NCI-H146 (cell line): ENCODE results near the gene RAP1A.
"Not testable (repeated sequence)": the region's sequence is repeated elsewhere in the genome, so short reads cannot be mapped to it uniquely, and the experiment has no call there.

Experiments
- DNase-seq: peaks from one replicate; lab custom pipeline; 2025; lab: John Stamatoyannopoulos, UW

RAP1A gene

GRCh38 chr1:111738133-111738435, 118.5 kb downstream of the RAP1A start:
- no peak for DNase-seq

DNA sequence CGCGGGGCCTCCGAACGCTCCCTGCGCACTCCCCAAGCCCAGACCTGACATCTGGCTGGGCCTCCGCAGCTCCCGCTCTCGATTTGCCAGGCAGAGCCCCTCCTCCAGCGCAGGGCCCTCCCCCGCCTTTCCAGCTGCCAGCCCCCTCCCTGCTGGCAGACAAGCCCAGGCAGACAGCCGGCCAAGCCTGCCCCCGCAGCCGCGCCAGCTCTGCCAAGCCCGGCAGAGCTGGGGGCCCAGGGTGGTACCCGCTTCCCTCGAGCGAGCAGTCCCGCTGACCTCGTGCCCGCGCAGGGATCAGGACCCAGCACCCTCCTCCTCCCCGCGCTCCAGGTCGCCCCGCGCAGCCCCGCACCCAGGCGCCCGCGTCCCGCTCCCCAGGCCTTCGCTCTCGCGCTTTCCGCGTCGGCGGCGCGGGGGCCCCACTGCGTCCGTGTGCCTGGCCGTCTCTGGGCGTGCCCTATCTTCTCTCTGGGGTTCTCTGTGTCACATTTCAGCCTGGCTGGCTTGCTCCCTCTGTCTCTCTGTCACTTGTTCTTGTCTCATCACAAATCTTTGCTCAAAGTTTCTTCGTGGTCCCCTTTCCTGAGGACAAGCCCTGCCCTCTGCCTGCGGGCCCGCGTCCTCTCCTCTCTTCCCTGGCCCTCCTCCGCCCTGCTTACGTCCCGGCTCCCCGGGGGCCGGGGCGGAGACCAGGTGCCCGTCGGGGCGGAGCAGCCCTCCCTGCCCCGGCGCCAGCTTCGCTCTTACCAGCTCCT, 119.0 kb downstream of the RAP1A start:
- DNase-seq = peak; percentile 84

DNA sequence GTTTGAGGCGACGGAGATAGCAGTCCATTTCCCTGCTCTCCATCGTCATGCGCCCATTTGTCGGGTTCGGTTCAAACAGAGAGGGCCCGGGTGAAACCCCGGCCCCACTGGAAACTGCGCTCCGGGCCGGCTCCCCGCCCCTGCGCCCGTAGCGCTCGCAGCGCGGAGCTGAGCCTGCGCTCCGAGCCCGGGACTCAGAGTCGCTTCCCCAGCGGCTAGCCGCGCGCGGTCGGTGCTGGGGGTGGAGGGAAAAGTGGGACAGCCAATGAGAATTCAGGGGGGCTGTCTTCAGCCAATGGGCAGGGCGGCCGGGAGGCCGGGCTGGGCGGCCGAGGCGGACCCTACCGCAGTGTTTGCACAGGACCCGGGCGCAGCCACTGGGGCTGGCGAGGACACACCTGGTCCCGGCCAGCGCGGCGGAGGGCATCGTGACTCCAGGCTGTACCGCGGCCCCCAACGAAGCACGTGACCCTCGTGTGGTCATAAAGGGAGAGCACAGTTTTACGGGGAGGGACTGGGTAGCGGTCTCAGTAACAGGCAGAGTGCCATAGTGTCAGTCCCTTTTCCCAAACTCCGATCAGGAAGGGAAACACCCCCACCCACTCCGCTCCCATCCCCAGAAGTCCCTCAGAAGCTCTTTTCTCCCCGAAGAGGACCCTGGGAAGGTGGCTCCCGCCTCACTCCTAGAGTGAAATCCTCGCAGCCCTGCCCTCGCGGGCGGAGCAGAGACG, 119.8 kb downstream of the RAP1A start, which contains the start of gene INKA2:
INKA2 (minus strand) TSS at position 202 of the 731 bp plus-strand sequence; CDS start at position 49, 153 bp downstream.
- peak; percentile 95 for DNase-seq

DNA sequence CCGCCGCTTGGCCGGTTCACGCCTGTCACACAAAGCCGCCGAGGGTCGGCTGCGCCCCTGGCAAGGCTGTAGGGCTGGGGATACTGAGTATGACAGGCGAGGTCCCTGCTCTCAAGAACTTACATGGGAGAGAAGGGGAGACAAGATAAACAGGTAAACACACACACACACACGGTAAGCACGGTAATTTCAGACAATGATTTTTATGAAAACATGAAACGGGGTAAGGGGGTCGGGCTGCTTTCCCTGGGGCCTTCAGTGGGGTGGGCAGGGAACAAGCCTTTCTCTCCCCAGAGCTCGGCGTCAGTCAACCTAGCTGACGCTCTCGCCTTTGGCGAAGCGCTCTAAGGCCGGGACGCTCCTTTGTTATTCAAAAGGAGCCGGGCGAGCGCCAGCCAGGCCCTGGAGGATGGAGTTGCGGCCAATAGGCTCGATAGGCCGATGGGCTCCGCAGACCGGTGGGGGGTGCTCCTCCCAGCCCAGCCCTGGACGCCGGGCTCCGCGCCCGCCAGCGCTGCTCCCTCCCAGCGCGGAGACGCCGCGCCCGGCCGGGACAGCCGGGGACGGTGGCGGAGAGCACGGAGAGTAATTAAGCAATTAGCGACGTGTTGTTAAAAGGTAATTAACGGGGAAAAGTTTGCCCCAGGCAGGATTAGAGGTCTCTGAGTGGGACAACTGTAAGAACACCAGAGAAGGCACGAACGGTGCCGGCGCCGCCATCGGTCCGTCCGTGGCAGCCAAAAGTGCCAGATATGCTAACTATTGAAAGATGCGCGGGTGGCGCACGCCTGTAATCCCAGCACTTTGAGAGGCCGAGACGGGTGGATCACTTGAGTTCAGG, 120.6 kb downstream of the RAP1A start:
- peak; percentile 87 for DNase-seq

DNA sequence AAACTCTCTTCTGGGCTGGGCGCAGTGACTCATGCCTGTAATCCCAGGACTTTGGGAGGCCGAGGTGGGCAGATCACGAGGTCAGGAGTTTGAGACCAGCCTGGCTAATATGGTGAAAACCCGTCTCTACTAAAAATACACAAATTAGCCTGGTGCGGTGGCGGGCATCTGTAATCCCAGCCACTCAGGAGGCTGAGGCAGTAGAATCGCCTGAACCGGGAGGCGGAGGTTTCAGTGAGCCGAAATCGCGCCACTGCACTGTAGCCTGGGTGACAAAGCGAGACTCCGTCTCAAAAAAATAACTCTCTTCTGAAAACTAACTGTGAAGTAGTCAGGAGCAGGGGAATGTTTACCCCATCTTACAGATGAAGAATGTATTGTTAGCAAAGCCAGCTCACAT, 122.7 kb downstream of the RAP1A start:
- not testable (repeated sequence) for DNase-seq

DNA sequence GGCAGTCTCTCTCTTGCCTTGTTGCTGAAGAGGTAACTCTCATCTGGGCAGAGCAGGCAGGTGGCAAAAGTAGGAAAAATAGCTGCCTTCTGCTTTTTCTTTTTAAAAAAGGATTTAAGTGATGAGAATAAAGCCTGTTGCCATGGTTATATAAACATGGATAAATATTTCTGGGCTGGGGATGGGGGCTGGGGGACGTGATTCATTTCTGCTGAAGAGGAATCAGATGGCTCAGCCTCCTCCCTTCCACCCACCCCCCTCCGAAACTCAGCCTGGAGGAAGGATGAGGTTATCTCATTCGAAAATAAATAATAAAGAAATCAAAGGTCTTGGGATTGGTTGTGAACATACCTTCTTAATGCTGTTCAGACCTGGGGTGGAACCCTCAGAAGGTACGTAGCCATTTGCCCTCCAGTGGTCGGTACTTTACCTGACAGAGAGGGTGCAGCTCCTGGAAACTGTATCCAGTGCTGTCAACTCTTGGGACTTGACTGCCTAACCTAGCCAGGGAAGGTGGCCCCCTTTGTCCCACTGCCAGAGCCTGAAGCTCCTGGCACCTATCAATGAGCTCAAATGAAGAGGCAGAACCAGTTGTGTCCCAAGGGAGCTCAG, 123.5 kb downstream of the RAP1A start:
- no peak for DNase-seq

GRCh38 chr1:111743679-111744101, 124.1 kb downstream of the RAP1A start:
- no peak for DNase-seq

DNA sequence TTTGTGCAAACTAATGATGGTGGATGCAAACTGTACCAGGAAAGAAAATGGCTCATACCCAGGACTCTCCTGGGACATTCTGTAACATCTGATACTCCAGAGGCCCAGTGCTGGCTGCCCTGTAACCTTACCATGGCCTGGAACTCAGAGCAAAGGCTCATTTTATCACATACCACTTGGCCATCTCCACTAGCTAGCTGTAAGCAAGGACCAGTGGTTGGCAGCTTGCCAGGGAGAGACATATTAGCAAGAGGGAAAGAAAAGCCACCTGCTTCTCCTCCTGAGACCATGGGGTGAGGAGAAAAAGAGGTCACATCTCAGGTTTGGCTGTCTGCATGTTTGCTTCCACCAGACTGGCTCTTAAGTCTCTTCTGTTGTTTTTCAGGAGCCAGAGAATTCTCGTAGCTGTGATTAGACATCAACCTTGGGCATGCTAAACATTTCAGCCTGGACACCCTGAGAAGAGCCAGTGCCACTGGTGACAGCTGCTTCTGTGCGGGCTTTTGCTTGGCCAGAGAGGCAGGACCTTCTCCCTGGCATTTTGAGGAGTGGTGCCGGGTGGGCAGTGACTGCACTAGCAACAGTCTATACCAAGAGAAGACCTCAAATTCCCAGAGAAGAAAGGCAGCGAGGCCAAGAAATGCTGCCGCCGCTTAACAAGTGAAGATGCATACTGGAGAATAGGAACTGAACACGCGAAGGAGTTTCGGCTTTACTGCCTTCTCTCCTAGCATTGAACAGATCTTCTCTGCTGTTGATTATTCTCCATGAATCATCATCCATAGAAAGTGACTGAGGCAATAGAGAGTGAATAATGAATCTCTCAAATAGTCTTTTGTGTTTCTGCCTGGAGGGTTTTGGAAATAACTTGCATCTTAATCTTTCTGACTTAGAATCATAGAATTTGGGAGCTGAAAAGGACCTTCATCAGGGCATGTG, 126.4 kb downstream of the RAP1A start:
- peak; percentile 35 for DNase-seq

- no peak for DNase-seq
These were observed 127.0 kb downstream of the RAP1A start for GRCh38 chr1:111746614-111746999.

- DNase-seq = peak; percentile 75
These were observed 127.7 kb downstream of the RAP1A start for GRCh38 chr1:111747282-111747734.

DNA sequence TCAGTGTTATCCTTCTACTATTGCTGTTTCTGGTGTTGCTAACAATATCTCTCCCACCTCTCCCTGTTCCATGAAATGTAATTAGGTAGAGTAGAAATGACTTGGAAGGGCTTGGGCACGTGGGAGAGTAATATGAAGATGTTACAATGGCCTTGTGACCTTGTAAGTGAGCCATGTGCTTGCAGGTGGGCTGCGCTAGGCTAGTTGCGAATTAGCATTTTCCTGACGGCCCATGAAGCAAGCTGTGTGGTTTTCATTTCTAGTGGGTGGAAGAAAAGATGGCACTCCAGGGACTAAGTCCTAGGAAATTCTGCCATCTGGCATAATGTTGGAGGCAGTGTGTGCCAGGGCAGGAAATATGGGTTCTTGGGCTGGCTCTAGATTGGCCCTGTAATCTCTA, 128.4 kb downstream of the RAP1A start:
- no peak for DNase-seq

- DNase-seq = no peak
These were observed 130.0 kb downstream of the RAP1A start for GRCh38 chr1:111749628-111750027.

- DNase-seq = no peak
These were observed 131.3 kb downstream of the RAP1A start for GRCh38 chr1:111750856-111751255.

DNA sequence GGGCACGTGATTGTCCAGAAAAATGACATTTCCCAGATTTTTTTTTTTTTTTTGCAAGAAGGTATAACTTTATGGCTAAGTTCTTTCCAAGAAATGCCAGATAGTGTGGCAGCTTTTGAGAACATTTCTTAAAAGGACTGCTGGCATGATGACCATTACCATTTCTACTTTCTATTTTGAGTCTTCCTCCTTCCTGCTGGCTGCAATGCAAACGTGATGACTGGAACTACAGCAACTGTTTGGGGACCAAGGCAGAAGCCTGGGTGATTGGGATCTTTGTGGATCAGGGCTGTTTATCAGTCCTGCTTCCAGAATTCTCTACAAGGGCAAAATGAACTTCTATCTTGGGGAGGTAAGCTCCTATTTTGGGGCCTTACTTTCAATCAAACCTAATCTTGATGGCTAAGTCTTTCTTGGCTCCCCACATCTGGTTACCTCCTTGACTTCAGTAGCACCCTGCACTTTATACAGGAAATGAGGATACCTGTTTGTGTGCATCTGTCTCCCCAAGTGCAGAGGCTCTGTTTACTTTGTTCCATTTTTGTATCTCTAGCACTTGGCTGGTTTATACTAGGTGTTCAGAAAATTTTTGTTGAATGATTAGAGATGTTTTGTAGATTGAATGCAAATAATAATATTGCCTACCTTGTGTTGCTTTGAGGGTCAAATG, 132.5 kb downstream of the RAP1A start:
- DNase-seq = no peak

- peak; percentile 63 for DNase-seq
These were observed 135.4 kb downstream of the RAP1A start for GRCh38 chr1:111754984-111755330.

DNA sequence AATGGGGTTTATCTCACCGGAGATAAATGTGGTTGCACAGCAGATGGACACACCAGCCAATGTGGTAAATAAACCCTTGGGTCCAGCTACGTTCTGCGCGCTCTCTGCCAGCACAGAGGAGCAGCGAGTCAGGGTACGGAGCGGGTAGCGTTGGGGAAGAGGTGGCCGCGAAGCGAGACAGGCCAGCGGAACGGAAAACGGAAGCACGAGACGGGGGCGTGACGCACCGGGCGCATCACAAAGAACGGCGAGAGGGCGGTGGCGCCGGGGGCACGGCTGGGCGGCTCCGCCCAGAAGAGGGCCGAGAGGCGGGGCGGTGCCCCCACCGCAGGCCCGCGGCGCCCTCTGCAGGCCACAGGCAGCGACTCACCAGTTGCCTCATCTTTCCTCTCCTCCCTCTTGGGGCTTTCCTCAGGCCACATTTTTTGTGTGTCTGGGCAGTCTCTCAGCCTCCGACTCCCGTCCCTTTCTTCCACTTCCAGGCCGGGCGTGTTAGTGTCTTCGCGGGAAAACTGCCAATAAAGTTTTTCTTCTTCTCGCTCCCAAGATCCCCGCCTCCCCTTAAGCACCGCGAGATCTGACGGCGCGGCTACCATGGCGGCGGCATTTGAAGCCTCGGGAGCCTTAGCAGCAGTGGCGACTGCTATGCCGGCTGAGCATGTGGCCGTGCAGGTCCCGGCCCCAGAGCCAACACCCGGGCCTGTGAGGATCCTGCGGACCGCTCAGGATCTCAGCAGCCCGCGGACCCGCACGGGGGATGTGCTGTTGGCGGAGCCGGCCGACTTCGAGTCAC, 135.9 kb downstream of the RAP1A start, which contains the start of gene DDX20:
DDX20 (plus strand) TSS at position 571 of the 793 bp plus-strand sequence; CDS start at position 595, 24 bp downstream.
- peak; percentile 95 for DNase-seq

GRCh38 chr1:111756124-111756513, 136.5 kb downstream of the RAP1A start:
- DNase-seq = peak; percentile 70

DNA sequence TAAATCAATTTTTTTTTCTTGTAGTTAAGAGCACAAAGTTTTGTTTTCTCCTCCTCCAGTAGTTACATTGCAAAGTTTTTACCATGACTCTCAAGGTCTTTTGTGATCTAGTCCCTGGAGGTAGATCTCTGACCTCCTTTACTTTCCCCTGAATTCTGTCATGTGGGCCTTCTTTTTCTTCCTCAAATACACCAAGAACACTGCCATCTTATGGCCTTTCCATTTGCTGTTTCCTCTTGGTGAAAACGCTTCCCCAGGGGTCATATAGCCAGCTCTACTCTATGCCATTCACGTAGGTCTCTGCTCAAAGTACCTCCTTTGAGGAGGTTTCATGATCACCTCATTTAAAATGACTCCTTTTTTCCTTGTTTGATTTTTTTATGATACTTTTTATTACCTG, 138.8 kb downstream of the RAP1A start:
- no peak for DNase-seq

DNA sequence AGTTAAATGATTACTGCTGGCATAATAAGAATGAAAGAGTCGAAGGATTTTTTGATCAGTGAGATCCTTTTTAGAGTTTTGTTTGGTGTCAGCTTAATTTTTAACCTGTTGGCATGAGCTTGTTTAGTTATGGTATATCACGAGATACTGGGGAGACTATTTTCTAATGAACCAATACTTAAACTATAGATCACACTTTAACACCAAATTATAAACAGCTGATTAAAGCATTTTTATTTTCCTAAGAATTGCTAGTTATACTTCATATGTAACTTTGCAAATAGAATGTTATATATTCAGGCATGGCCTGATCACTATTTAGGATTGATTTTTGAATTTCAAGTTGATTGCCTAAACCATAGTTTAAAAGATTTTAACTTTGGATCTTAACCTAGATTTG, 142.1 kb downstream of the RAP1A start:
- no peak for DNase-seq

GRCh38 chr1:111762332-111762731, 142.7 kb downstream of the RAP1A start:
- no peak for DNase-seq
